Measurements from ENCODE around the gene KLHL35.

GRCh38 chr11:75442161-75442885 is 9.3 kb upstream of the KLHL35 start:
- TF ChIP-seq FOXM1 (IDR thresholded peaks at IDR 0.05; ENCODE audit: borderline replicate concordance) (no peak), ZNF384 (IDR thresholded peaks at IDR 0.05) (no peak), TARDBP (IDR thresholded peaks at IDR 0.05) (no peak), FOXK2 (IDR thresholded peaks at IDR 0.05) (no peak), ELF4 (IDR thresholded peaks at IDR 0.05) (no peak), SUZ12 (IDR thresholded peaks at IDR 0.05) (no peak), BHLHE40 (IDR thresholded peaks at IDR 0.05; ENCODE audit: borderline replicate concordance) (no peak), FOXA1 (IDR thresholded peaks at IDR 0.05) (no peak), ARNT (IDR thresholded peaks at IDR 0.05) (no peak), PKNOX1 (IDR thresholded peaks at IDR 0.05) (no peak)
